ENCODE data around the gene HOXB5. TPM values are rescaled to one million over a fixed set of nuclear protein-coding genes. Genes with fewer than 3 reads are reported as not detected.
A peak's percentile ranks its signal among the peaks of the same experiment; 100 is the strongest.

Gene HOXB5
- total and polyA plus RNA-seq, 4 donors, result 2.9 to 116 (median 56.0) TPM

GRCh38 chr17:48546137-48546923 lies 47.2 kb downstream of the HOXB5 start:
- H3K4me3 ChIP-seq (ENCODE audit: low read depth, low read length), result peak overlapping the region; percentile 28
- H3K4me1 ChIP-seq (ENCODE audit: control insufficient read depth, insufficient read depth, low read length), result peaks cover 49% of the 10 kb centered on the region
- no peaks in the 10 kb centered on the region for H3K27me3 ChIP-seq (ENCODE audit: control insufficient read depth, insufficient read depth, low read length)

GRCh38 chr17:48545539-48545938 lies 48.0 kb downstream of the HOXB5 start:
- H3K9me3 ChIP-seq (ENCODE audit: control insufficient read depth, insufficient read depth, low read length), result no peaks in the 10 kb centered on the region
- peak in 4 of 6 donors; percentile 14 to 60 (median 34) for DNase-seq (ENCODE audit: low read depth in 4 of 6, low spot score in 6 of 6)
- peaks cover 47% of the 10 kb centered on the region for H3K4me1 ChIP-seq (ENCODE audit: control insufficient read depth, insufficient read depth, low read length)
- peak overlapping the region; percentile 86 for H3K4me3 ChIP-seq (ENCODE audit: low read depth, low read length)
- no peaks in the 10 kb centered on the region for H3K27me3 ChIP-seq (ENCODE audit: control insufficient read depth, insufficient read depth, low read length)
- H3K36me3 ChIP-seq (ENCODE audit: control insufficient read depth, insufficient read depth, low read length), result peaks cover 23% of the 10 kb centered on the region
- WGBS (ENCODE audit: insufficient coverage), result 33% methylated on average over 1 of the region's 1 CpG
- H3K27ac ChIP-seq (ENCODE audit: low read depth, low read length), result peak overlapping the region; percentile 99

More at GRCh38 chr17:48546137-48546923, 47.2 kb downstream of the HOXB5 start:
- peak in 5 of 6 donors; percentile 55 to 88 (median 64) for DNase-seq (ENCODE audit: low read depth in 4 of 6, low spot score in 6 of 6)
- no peaks in the 10 kb centered on the region for H3K9me3 ChIP-seq (ENCODE audit: control insufficient read depth, insufficient read depth, low read length)
- 9% methylated on average over 4 of the region's 10 CpGs for WGBS (ENCODE audit: insufficient coverage)
- H3K27ac ChIP-seq (ENCODE audit: low read depth, low read length), result peak overlapping the region; percentile 99
- H3K36me3 ChIP-seq (ENCODE audit: control insufficient read depth, insufficient read depth, low read length), result peaks cover 26% of the 10 kb centered on the region

GRCh38 chr17:48545022-48545375 lies 48.6 kb downstream of the HOXB5 start, which contains the start of gene HOXB2:
Gene HOXB2, minus strand, starts transcription at chr17:48545109. Its CDS starts 198 bp downstream, at chr17:48544911.
- Histone ChIP-seq H3K4me3 (ENCODE audit: low read depth, low read length) (peak within 1 kb of the TSS; percentile 86), H3K36me3 (ENCODE audit: control insufficient read depth, insufficient read depth, low read length) (peaks cover 17% of the 10 kb centered on the region), H3K9me3 (ENCODE audit: control insufficient read depth, insufficient read depth, low read length) (no peaks in the 10 kb centered on the region), H3K4me1 (ENCODE audit: control insufficient read depth, insufficient read depth, low read length) (peaks cover 45% of the 10 kb centered on the region), H3K27me3 (ENCODE audit: control insufficient read depth, insufficient read depth, low read length) (no peaks in the 10 kb centered on the region), H3K27ac (ENCODE audit: low read depth, low read length) (peak within 1 kb of the TSS; percentile 99)
- peak in 5 of 6 donors; percentile 54 to 97 (median 77) for DNase-seq (ENCODE audit: low read depth in 4 of 6, low spot score in 6 of 6)
- 0% methylated on average over 7 of the region's 12 CpGs for WGBS (ENCODE audit: insufficient coverage)

- H3K4me1 ChIP-seq (ENCODE audit: control insufficient read depth, insufficient read depth, low read length), result peaks cover 42% of the 10 kb centered on the region
- H3K27me3 ChIP-seq (ENCODE audit: control insufficient read depth, insufficient read depth, low read length), result no peaks in the 10 kb centered on the region
- H3K36me3 ChIP-seq (ENCODE audit: control insufficient read depth, insufficient read depth, low read length), result peaks cover 14% of the 10 kb centered on the region
- peak; percentile 78 to 97 (median 88) for DNase-seq (ENCODE audit: low read depth in 4 of 6, low spot score in 6 of 6)
- peak overlapping the region; percentile 86 for H3K4me3 ChIP-seq (ENCODE audit: low read depth, low read length)
- peak overlapping the region; percentile 99 for H3K27ac ChIP-seq (ENCODE audit: low read depth, low read length)
- H3K9me3 ChIP-seq (ENCODE audit: control insufficient read depth, insufficient read depth, low read length), result no peaks in the 10 kb centered on the region
- WGBS (ENCODE audit: insufficient coverage), result 1% methylated on average over 18 of the region's 38 CpGs
These were observed 49.1 kb downstream of the HOXB5 start for GRCh38 chr17:48544349-48545021.

- 0% methylated on average over 14 of the region's 20 CpGs for WGBS (ENCODE audit: insufficient coverage)
- Histone ChIP-seq H3K27me3 (ENCODE audit: control insufficient read depth, insufficient read depth, low read length) (no peaks in the 10 kb centered on the region), H3K4me1 (ENCODE audit: control insufficient read depth, insufficient read depth, low read length) (peaks cover 41% of the 10 kb centered on the region), H3K9me3 (ENCODE audit: control insufficient read depth, insufficient read depth, low read length) (no peaks in the 10 kb centered on the region), H3K27ac (ENCODE audit: low read depth, low read length) (peak overlapping the region; percentile 99), H3K4me3 (ENCODE audit: low read depth, low read length) (peak overlapping the region; percentile 86), H3K36me3 (ENCODE audit: control insufficient read depth, insufficient read depth, low read length) (peaks cover 14% of the 10 kb centered on the region)
- peak in 3 of 6 donors; percentile 36 to 64 (median 50) for DNase-seq (ENCODE audit: low read depth in 4 of 6, low spot score in 6 of 6)
These were observed 49.7 kb downstream of the HOXB5 start for GRCh38 chr17:48543854-48544348.

- DNase-seq (ENCODE audit: low read depth in 4 of 6, low spot score in 6 of 6), result peak in 2 of 6 donors; percentile 39 to 66
- Histone ChIP-seq H3K4me1 (ENCODE audit: control insufficient read depth, insufficient read depth, low read length) (peaks cover 37% of the 10 kb centered on the region), H3K9me3 (ENCODE audit: control insufficient read depth, insufficient read depth, low read length) (no peaks in the 10 kb centered on the region), H3K4me3 (ENCODE audit: low read depth, low read length) (peak overlapping the region; percentile 86), H3K27me3 (ENCODE audit: control insufficient read depth, insufficient read depth, low read length) (no peaks in the 10 kb centered on the region), H3K27ac (ENCODE audit: low read depth, low read length) (peak overlapping the region; percentile 99), H3K36me3 (ENCODE audit: control insufficient read depth, insufficient read depth, low read length) (peaks cover 14% of the 10 kb centered on the region)
- under 1% methylated on average over 71 of the region's 72 CpGs for WGBS (ENCODE audit: insufficient coverage)
These were observed 50.3 kb downstream of the HOXB5 start for GRCh38 chr17:48543107-48543853.

GRCh38 chr17:48542698-48543106 lies 50.9 kb downstream of the HOXB5 start:
- peaks cover 14% of the 10 kb centered on the region for H3K36me3 ChIP-seq (ENCODE audit: control insufficient read depth, insufficient read depth, low read length)
- H3K27me3 ChIP-seq (ENCODE audit: control insufficient read depth, insufficient read depth, low read length), result no peaks in the 10 kb centered on the region
- DNase-seq (ENCODE audit: low read depth in 4 of 6, low spot score in 6 of 6), result peak in 2 of 6 donors; percentile 17 to 53
- WGBS (ENCODE audit: insufficient coverage), result 0% methylated on average over 9 of the region's 12 CpGs
- peaks cover 33% of the 10 kb centered on the region for H3K4me1 ChIP-seq (ENCODE audit: control insufficient read depth, insufficient read depth, low read length)
- H3K27ac ChIP-seq (ENCODE audit: low read depth, low read length), result peak overlapping the region; percentile 99
- no peaks in the 10 kb centered on the region for H3K9me3 ChIP-seq (ENCODE audit: control insufficient read depth, insufficient read depth, low read length)
- peak overlapping the region; percentile 86 for H3K4me3 ChIP-seq (ENCODE audit: low read depth, low read length)

- peak overlapping the region; percentile 99 for H3K27ac ChIP-seq (ENCODE audit: low read depth, low read length)
- H3K4me3 ChIP-seq (ENCODE audit: low read depth, low read length), result peak overlapping the region; percentile 86
- peaks cover 33% of the 10 kb centered on the region for H3K4me1 ChIP-seq (ENCODE audit: control insufficient read depth, insufficient read depth, low read length)
- peak in 1 of 6 donors; percentile 20 for DNase-seq (ENCODE audit: low read depth in 4 of 6, low spot score in 6 of 6)
- WGBS (ENCODE audit: insufficient coverage), result 2% methylated on average over 22 of the region's 27 CpGs
- peaks cover 14% of the 10 kb centered on the region for H3K36me3 ChIP-seq (ENCODE audit: control insufficient read depth, insufficient read depth, low read length)
- no peaks in the 10 kb centered on the region for H3K27me3 ChIP-seq (ENCODE audit: control insufficient read depth, insufficient read depth, low read length)
- H3K9me3 ChIP-seq (ENCODE audit: control insufficient read depth, insufficient read depth, low read length), result no peaks in the 10 kb centered on the region
These were observed 51.4 kb downstream of the HOXB5 start for GRCh38 chr17:48542114-48542656.

Data from spinal cord (tissue), 10 donors.